SK-N-MC (cell line): ENCODE data around the gene CDC73.

Source experiments
- EZH2 ChIP-seq: fragments of 200-600 bp; sonication (generic); IDR thresholded peaks from one replicate; pipeline ENCODE4 v1.6.1; 2017; ENCODE audit warnings: antibody characterized with exemption
- POLR2AphosphoS5 ChIP-seq: IDR thresholded peaks from 2 replicates; pipeline ENCODE4 v1.6.1; 2012; ENCODE audit warnings: mild to moderate bottlenecking, low read depth, low read length, borderline replicate concordance

GRCh38 chr1:193283016-193283415 is 161.2 kb downstream of the CDC73 start:
- TF ChIP-seq POLR2AphosphoS5 = no peak
- no peak for TF ChIP-seq EZH2
